GM18951 (cell line): Measurements from ENCODE around the gene GPR75.

ENCODE experiments used
- POLR2A ChIP-seq: IDR thresholded peaks from 4 replicates; pipeline ENCODE4 v1.6.1; 2011; ENCODE audit warnings: mild to moderate bottlenecking; ENCODE audit not compliant: insufficient read length, insufficient read depth; ENCODE audit errors: extremely low read depth
- in situ Hi-C: fragments of 300-500 bp; cut with MboI; formaldehyde crosslinking; loops from one replicate; pipeline ENCODE4 v1.12.0; 2022; ENCODE audit warnings: low sequenced_read_pairs, mixed read lengths, inconsistent platforms; ENCODE audit not compliant: unreplicated experiment

GPR75 gene

DNA sequence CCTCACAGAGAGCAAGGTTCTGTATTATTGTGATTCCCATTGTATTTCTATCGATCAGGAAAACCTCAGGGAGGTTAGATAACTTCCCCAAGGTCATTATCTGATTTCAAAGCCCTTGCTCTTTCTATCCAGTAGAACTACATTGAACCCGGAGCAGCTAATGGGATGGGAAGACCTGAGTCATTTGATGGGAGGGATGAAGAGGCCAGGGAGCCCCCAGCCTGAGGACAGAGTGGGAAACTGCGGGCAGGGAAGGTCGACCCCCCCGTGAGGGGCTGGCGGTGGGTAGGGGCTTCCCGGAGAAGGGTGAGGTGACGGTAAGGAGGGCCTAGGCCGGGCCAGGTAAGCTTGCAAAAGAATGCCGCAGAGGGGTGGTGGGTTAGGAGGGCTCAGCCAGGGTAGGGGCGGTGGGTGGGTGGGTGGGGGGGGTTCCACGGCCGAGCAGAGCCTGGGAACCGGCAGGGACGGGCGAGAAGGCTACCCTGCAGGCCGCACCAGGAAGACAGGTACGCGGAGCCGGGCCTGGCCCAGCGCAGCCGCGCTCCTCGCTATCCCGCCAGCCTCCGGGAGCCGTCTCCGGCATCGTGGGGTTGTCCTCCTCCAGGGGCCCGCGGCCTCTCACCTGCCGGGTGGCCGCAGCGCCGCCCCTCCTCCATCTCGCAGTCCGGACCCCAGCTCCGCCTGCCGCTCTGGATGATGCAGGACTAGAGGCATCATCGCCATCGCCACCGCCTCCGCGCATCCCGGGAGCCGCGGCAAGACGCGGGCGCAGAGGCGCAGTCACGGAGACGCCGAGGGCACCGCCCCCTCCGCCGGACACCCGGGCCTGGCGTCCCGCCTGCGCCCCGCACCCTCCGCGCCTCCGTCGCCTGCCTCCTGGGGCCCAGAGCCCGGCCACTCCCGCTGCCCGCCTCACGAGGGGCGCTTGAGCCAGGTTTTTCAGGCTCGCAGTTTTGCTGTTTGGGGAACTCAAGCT is at the start of gene GPR75:
TSS of gene GPR75 (minus strand) at position 762 of the 976 bp plus-strand sequence. CDS start 5,211 bp downstream, outside the sequence.
- no peak for TF ChIP-seq POLR2A

DNA sequence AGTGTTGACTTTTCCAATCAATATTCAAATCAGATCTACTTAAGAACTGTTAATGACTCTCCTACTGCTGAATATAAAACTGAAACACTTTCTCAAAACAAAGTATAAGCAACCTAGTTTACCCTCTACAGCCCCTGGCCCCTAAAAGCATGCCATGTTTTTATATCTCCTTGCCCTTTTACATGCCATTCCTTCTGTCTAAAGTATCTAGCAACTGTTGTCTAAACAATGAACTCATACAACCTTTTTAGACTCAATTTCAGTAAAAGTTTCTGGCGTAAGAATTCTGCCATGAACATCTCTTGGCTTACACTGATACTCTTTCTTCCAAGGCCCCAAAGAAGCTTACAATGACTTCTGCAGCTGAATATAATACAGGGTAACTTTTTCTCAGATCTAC is 47.8 kb upstream of the GPR75 start:
- in situ Hi-C loops = no loop called here
- no peak for TF ChIP-seq POLR2A

More for the DNA sequence above, at the start of gene GPR75:
- in situ Hi-C loops = no loop called here

DNA sequence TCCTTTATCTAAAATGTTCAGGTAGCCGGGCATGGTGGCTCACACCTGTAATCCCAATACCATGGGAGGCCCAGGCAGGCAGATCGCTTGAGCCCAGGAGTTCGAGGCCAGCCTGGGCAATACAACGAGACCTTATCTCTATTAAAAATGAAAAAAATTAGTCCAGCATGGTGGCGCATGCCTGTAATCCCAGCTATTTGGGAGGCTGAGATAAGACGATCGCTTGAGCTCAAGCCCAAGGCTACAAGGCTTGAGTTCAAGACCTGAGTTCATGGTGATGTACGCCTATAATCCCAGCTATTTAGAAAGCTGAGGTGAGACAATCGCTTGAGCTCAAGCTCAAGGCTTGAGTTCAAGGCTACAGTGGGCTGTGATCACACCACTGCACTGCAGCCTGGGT is 45.6 kb upstream of the GPR75 start:
- in situ Hi-C loops = no loop called here
- TF ChIP-seq POLR2A = no peak

DNA sequence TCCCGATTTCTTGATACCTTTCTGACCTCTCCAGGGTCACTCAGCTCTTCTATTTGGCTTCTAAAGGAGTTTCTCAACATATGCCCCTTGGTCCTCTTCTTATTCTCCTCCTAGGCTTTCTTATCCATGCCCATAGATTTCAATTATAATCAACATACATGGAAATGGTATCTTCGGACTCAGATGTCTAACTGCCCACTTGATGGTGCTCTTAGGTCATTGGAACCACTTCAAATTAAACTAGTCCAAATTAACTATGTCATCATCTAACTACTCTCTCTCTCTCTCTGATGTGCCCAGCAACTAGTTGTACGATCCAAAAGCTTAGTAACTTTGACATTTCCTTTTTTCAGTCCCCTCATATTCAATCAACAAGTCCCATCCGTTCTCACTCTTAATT is 43.2 kb upstream of the GPR75 start:
- in situ Hi-C loops = no loop called here
- no peak for TF ChIP-seq POLR2A

DNA sequence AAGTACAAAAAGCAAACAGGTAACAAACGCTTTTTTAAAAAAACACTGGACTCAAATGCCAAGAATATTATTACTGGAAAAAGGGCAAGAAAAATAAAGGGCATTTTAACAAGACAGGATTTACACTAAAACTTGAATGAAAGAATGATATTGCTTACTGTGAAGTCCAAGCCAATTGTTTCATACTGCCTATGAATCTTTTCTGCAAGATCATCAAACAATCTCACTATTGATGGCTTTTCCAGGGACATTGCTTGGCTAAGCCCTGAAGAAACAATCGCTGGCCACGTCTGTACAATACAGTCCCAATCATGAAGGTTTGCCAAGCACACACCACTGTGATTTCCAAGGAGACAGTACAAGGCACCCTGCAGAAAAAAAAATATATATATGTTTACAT is 41.4 kb upstream of the GPR75 start:
- in situ Hi-C loops = no loop called here
- TF ChIP-seq POLR2A = no peak

DNA sequence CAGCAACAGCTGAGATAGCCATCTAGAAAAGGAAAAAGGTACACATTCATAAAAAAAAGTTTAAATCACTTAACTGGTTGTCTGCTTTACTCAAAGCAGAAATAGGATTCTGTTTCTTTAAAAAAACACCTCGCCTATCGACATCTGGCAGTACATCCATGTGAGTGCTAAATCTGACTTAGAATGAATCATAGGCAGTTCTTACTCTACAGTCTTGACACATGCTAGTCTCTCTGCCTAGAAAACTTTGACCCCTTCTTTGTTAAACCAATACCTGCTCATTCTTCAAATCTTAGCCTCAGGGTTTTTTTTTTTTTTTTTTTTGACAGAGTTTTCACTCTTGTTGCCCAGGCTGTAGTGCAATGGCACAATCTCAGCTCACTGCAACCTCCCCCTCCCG is 37.1 kb upstream of the GPR75 start:
- in situ Hi-C loops = no loop called here

DNA sequence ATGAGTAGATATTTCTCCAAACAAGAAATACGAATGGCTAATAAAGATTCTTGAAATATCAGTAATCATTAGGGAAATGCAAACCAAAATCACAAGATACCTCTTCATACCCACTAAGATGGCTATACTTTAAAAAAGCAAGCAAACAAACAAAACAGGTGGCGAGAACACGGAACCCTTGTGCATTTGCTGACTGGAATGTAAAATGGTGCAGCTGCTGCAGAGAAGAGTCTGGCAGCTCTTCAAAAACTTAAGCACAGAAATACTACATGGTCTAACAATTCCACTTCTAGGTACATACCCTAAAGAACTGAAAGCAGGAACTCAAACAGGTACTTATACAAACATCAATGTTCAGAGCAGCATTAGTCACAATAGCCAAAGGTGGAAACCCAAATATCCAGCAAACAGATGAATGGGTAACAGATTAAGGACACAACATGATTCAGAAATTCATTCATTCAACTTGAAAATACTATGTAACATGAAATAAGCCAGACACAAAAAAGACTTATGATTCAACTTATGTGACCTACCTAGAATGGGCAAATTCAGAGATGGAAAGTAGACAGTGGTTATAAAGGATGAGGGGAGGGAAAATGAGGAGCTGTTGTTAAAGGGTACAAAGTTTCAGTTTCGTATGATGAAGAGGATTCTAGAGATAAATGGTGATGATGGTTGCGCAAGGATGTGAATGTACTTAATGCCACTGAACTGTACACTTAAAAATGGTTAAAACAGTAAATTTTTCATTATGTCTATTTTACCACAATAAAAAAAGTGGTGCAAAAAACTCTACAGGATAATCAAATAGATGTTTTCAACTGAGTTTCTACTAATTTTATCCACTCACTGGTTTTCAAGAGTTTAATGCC is 26.9 kb upstream of the GPR75 start:
- no peak for TF ChIP-seq POLR2A
- in situ Hi-C loops = no loop called here

More for the DNA sequence above, 37.1 kb upstream of the GPR75 start:
- TF ChIP-seq POLR2A = no peak

DNA sequence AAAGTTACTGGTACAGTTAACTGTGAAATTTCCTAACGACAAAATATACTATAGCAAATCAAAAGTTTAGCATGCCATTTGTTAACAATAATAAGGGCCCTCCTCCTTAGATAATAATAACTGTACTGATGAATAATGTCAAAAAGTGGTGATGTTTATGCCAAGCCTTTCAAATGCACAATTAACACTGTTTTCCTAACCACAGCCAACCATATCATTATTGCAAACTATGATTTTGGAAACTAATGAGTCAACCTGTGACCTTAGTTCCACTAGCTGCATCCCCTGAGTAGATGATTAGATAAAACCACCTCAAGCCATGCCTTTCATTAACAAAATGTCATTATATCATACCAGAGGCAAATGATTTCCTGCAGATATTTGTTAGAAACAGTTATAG is 25.1 kb upstream of the GPR75 start:
- no peak for TF ChIP-seq POLR2A

DNA sequence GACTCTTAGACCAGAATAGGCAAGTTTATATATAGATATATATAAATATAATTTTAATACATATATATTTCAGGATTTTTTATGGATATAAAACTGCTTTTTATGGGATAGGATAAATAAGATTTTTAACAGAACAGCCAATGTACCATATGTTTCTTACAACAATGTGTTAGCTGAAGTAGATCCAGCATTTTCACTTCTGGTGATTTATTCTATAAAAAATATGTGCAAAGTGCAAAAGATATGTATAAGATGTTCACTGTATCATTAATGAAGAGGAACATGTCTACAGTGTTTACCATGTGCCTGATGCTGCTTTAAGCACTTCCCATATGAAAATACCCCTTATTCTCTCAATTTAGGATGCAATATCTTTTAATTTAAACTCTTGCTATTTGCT is 22.2 kb upstream of the GPR75 start:
- no peak for TF ChIP-seq POLR2A
- in situ Hi-C loops = no loop called here

More for the DNA sequence above, 25.1 kb upstream of the GPR75 start:
- in situ Hi-C loops = no loop called here

DNA sequence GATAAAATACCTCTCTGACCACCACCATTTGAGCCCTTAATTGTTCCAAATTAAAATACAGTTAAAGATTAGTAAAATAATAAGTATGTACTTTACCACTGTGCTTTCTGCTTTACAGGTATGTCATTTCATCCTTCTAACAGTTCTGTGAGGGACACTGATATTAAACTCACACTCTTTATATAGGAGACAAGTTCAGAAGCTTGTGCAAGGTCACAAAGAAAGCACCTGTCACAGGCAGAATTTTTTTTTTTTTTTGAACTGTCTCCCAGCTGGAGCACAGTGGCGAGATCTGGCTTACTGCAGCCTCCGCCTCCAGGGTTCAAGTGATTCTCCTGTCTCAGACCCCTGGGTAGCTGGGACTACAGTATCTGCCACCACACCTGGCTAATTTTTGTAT is 21.6 kb upstream of the GPR75 start:
- TF ChIP-seq POLR2A = no peak
- in situ Hi-C loops = no loop called here

DNA sequence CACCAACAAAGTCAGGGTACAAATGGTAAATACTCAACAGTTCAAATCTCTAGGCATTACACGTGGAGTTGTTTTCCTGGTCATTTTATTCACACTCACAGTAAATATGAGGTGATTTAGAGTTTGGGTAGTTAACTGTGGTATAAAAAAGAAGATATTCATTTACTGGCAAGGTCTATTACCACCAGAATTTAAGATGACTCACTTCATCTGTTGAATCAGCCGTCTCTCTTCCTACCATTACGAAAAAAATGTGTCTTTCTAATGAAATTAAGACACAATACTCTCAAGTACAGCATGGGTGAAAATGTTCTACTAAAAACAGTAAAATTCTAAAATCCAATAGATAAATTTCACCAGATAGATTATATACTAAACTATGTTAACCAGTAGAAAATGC is 21.0 kb upstream of the GPR75 start:
- TF ChIP-seq POLR2A = no peak
- in situ Hi-C loops = no loop called here

DNA sequence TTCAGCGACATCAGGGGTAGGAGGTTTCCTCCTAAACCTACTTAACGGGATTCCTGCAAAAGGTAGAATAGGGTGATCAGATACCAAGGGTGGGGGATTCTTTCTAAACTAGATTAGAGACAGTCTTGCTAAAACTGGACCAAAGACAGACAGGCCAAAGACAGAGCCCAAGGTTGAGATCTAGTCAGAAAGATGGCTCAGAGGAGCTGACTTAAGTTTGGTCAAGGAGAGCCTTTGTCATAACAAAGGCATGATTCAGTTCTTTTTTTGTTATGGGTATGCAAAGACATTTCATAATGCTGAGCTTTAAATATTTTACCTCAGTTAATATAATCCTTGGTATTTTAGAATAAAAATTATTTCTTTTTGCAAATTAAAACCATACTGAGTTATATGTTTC is 17.8 kb upstream of the GPR75 start:
- in situ Hi-C loops = no loop called here
- TF ChIP-seq POLR2A = no peak

DNA sequence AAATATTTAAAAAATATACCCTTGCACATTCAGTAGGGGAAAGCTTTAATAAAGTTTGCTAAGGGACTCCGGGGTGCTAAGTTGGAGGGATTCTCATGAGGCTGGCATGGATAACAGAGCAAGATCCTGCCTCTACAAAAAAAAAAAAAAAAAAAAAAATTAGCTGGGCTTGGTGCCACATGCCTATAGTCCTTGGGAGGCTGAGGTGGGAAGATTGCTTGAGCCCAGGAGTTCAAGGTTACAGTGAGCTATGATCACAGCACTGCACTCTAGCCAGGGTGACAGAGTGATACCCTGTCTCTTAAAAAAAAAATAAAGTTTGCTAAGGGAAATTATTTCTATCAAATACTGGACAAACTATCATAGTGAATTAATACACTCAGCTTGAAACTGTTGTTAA is 17.3 kb upstream of the GPR75 start:
- TF ChIP-seq POLR2A = no peak
- in situ Hi-C loops = no loop called here

DNA sequence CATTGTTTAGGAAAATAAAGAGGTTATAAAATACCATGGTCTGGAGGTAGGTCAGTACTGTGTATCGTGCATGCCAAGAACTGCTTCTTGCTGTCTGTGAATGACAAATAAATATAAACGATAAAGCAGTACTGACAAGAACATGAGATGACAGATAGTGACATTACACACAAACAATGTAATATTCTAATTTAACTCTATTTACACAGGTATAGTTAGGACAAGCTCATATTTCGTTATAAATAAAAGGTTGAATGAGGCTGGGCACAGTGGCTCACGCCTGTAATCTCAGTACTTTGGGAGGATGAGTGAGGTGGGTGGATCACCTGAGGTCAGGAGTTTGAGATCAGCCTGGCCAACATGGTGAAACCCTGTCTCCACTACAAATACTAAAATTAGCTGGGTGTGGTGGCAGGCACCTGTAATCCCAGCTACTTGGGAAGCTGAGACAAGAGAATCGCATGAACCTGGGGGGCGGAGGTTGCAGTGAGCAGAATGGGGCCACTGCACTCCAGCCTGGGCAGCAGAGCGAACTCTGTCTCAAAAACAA is 14.7 kb upstream of the GPR75 start:
- in situ Hi-C loops = no loop called here
- TF ChIP-seq POLR2A = no peak

DNA sequence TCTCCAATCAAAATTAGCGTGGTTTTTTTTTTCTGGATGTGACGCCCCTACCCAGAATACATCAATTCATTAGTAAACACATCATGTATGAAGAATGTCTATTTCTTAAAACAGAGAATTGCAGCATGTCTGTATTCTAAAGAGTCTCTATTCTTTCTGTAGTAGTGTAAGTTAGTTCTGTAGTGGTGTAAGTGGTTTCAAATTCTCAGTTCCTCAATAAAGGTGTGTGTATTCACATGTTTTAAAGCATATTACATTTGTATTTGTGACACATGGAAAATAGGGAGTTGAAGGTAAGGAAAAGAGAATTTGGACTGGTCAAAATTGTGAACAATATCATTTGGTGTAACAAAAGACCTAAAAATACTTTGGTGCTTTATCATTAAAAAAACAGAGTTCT is 8.0 kb upstream of the GPR75 start:
- in situ Hi-C loops = no loop called here
- TF ChIP-seq POLR2A = no peak
